Neuronal stem cell (in vitro differentiated cells): Measurements from ENCODE around the gene MAGIX.

Experiments
- DNase-seq: peaks from one replicate; pipeline ENCODE4 v3.0.0-alpha.2; 2013; ENCODE audit warnings: low spot score
- H2AFZ ChIP-seq: one replicate; pipeline ENCODE4 v1.6.1; 2013; ENCODE audit warnings: mild to moderate bottlenecking, low read length, inconsistent platforms
- H2AK5ac ChIP-seq: 2 replicates; pipeline ENCODE4 v1.6.1; 2013; ENCODE audit warnings: low read depth, mild to moderate bottlenecking, inconsistent platforms, low read length, moderate library complexity, mixed read lengths
- H2BK120ac ChIP-seq: 2 replicates; pipeline ENCODE4 v1.6.1; 2013; ENCODE audit warnings: low read depth, mild to moderate bottlenecking, inconsistent platforms, low read length, moderate library complexity, mixed read lengths
- H2BK12ac ChIP-seq: one replicate; pipeline ENCODE4 v1.6.1; 2013; ENCODE audit warnings: low read length, inconsistent platforms
- H2BK15ac ChIP-seq: 2 replicates; pipeline ENCODE4 v1.6.1; 2013; ENCODE audit warnings: mild to moderate bottlenecking, low read length, inconsistent platforms, mixed read lengths
- H2BK5ac ChIP-seq: one replicate; pipeline ENCODE4 v1.6.1; 2013; ENCODE audit warnings: inconsistent platforms, mild to moderate bottlenecking, low read length, moderate library complexity
- H3K14ac ChIP-seq: one replicate; pipeline ENCODE4 v1.6.1; 2013; ENCODE audit warnings: low read length, inconsistent platforms
- H3K18ac ChIP-seq: 2 replicates; pipeline ENCODE4 v1.6.1; 2013; ENCODE audit warnings: low read length, inconsistent platforms
- H3K23ac ChIP-seq: 2 replicates; pipeline ENCODE4 v1.6.1; 2013; ENCODE audit warnings: low read depth, mild to moderate bottlenecking, mixed read lengths, low read length, inconsistent platforms; ENCODE audit not compliant: poor library complexity
- H3K27ac ChIP-seq: replicated peaks from 3 replicates; pipeline ENCODE4 v1.5.1; 2013; ENCODE audit warnings: low read length, inconsistent platforms
- H3K27me3 ChIP-seq, 3 experiments: 2 replicates each; pipeline ENCODE4 v1.6.1; 2013; ENCODE audit warnings: low read length in 3 of 3, mild to moderate bottlenecking in 2 of 3, inconsistent platforms in 1 of 3, low read depth in 1 of 3, mixed read lengths in 1 of 3, moderate library complexity in 1 of 3; ENCODE audit not compliant: control insufficient read depth in 3 of 3, insufficient read depth in 3 of 3
- H3K36me3 ChIP-seq, 2 donors: replicated peaks in 1 of 2; 2 replicates each; pipeline ENCODE4 v1.6.1; 2013; ENCODE audit warnings: low read length in 2 of 2; ENCODE audit not compliant: control insufficient read depth in 2 of 2, insufficient read depth in 2 of 2
- H3K4ac ChIP-seq: 2 replicates; pipeline ENCODE4 v1.6.1; 2013; ENCODE audit warnings: inconsistent platforms, mild to moderate bottlenecking, low read length, moderate library complexity
- H3K4me1 ChIP-seq, 2 donors: 1 replicate in 1 of 2; 2 replicates in 1 of 2; pipeline ENCODE4 v1.6.1; 2013; ENCODE audit warnings: low read length in 2 of 2, low read depth in 1 of 2; ENCODE audit not compliant: control insufficient read depth in 2 of 2, insufficient read depth in 1 of 2
- H3K4me2 ChIP-seq: one replicate; pipeline ENCODE4 v1.6.1; 2013; ENCODE audit warnings: mild to moderate bottlenecking, low read length, inconsistent platforms; ENCODE audit not compliant: insufficient read depth, poor library complexity, severe bottlenecking
- H3K4me3 ChIP-seq, 2 donors: 2 replicates each; pipeline ENCODE4 v1.5.1; 2013; ENCODE audit warnings: low read length in 2 of 2, mild to moderate bottlenecking in 2 of 2, inconsistent platforms in 1 of 2, moderate library complexity in 1 of 2
- H3K79me1 ChIP-seq: one replicate; pipeline ENCODE4 v1.6.1; 2013; ENCODE audit warnings: low read depth, mild to moderate bottlenecking, inconsistent platforms, low read length, moderate library complexity
- H3K9ac ChIP-seq: one replicate; pipeline ENCODE4 v1.6.1; 2013; ENCODE audit warnings: mild to moderate bottlenecking, low read depth, low read length, inconsistent platforms; ENCODE audit not compliant: poor library complexity
- H3K9me3 ChIP-seq, 2 donors: replicated peaks in 1 of 2; 2 replicates each; pipeline versions ENCODE3 to v1.6.1; 2013; ENCODE audit warnings: low read length in 2 of 2, mild to moderate bottlenecking in 2 of 2, inconsistent platforms in 1 of 2, low read depth in 1 of 2, mixed read lengths in 1 of 2, moderate library complexity in 1 of 2; ENCODE audit not compliant: control insufficient read depth in 2 of 2, insufficient read depth in 1 of 2
- H4K8ac ChIP-seq: one replicate; pipeline ENCODE4 v1.6.1; 2013; ENCODE audit warnings: low read depth, mild to moderate bottlenecking, inconsistent platforms, low read length, moderate library complexity
- H4K91ac ChIP-seq: one replicate; pipeline ENCODE4 v1.6.1; 2013; ENCODE audit warnings: low read length, low read depth, mild to moderate bottlenecking, inconsistent platforms; ENCODE audit not compliant: poor library complexity
- WGBS, 2 donors: extraction: QIAGEN DNeasy Blood & Tissue Kit; methylation state at CpG; one replicate each; pipeline ENCODE4 v1.1.7; 2013; ENCODE audit warnings: missing lambda C conversion rate in 2 of 2, mixed read lengths in 1 of 2; ENCODE audit not compliant: insufficient read length in 2 of 2, insufficient replicate concordance in 1 of 2; ENCODE audit errors: extremely low coverage in 2 of 2; 5-methylcytosine and 5-hydroxymethylcytosine counted together

Gene MAGIX

DNA sequence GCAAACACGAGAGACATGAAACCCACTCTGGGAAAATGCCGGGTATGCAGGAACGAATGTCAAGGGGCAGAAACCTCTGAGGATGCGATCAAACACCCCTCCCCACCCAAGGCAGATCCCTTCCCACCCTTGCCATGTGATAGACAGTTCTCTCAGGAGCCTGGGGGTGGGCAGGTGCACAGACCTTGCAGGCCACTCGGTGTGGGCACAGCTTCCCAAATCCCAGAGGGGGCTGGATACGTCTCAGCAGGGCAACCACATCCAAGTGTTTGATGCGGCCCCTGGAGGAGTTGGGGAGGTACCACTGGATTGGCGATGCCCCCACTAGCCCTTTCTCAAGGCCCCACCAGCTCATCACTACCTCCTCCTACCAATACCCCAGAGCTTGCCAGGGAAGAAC lies 47.8 kb downstream of the MAGIX start:
- peaks cover 0 to 13% (median 0%) of the 10 kb centered on the region in 3 experiments for H3K27me3 ChIP-seq
- H2BK5ac ChIP-seq = no peak overlapping the region
- H3K18ac ChIP-seq = no peak overlapping the region
- no peak overlapping the region for H3K27ac ChIP-seq
- no CpG with 5 or more reads among the region's 8 CpGs for WGBS, 2 donors
- H3K4ac ChIP-seq = no peak overlapping the region
- H3K4me1 ChIP-seq = no peaks in the 10 kb centered on the region
- no peak overlapping the region for H3K4me3 ChIP-seq
- H3K14ac ChIP-seq = no peak overlapping the region
- H3K36me3 ChIP-seq = no peaks in the 10 kb centered on the region
- H2BK120ac ChIP-seq = no peak overlapping the region
- no peak overlapping the region for H2AK5ac ChIP-seq
- no peak overlapping the region for H4K8ac ChIP-seq
- H4K91ac ChIP-seq = no peak overlapping the region
- no peak overlapping the region for H3K4me2 ChIP-seq
- DNase-seq = no peak
- no peak overlapping the region for H2BK12ac ChIP-seq
- no peak overlapping the region for H3K9ac ChIP-seq
- H2AFZ ChIP-seq = no peak overlapping the region
- H2BK15ac ChIP-seq = no peak overlapping the region
- H3K9me3 ChIP-seq = no peaks in the 10 kb centered on the region
- H3K79me1 ChIP-seq = no peaks in the 10 kb centered on the region
- H3K23ac ChIP-seq = no peak overlapping the region

DNA sequence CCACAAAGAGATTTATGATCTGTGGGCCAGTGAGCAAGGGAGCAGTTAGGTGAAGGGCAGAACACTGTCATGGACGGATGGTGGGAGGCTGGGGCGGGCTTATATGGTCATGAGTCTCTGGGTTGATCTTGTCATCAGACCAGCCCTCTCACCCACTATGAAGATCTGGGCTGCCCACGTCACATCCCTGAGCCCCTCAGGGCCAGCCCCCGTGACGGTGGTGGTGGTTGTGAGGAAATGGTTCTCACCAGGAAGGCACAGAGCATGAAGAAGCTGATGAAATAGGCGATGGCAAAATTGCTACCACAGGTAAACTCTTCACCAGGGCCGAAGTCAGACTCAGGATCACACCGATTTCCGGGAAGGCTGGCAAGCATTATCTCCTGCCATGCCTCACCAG lies 48.5 kb downstream of the MAGIX start:
- H2BK12ac ChIP-seq = no peak overlapping the region
- no peak for DNase-seq
- no peak overlapping the region for H3K4me3 ChIP-seq
- H3K18ac ChIP-seq = no peak overlapping the region
- no peaks in the 10 kb centered on the region for H3K4me1 ChIP-seq
- H3K9me3 ChIP-seq = no peaks in the 10 kb centered on the region
- no peak overlapping the region for H4K8ac ChIP-seq
- H4K91ac ChIP-seq = no peak overlapping the region
- H3K79me1 ChIP-seq = no peaks in the 10 kb centered on the region
- H2AK5ac ChIP-seq = no peak overlapping the region
- no peak overlapping the region for H3K4me2 ChIP-seq
- H3K23ac ChIP-seq = no peak overlapping the region
- H3K14ac ChIP-seq = no peak overlapping the region
- peaks cover 0 to 12% (median 0%) of the 10 kb centered on the region in 3 experiments for H3K27me3 ChIP-seq
- WGBS, 2 donors = no CpG with 5 or more reads among the region's 9 CpGs
- no peak overlapping the region for H2BK120ac ChIP-seq
- H3K36me3 ChIP-seq = no peaks in the 10 kb centered on the region
- H3K27ac ChIP-seq = no peak overlapping the region
- H2BK15ac ChIP-seq = no peak overlapping the region
- H3K4ac ChIP-seq = no peak overlapping the region
- H2BK5ac ChIP-seq = no peak overlapping the region
- H3K9ac ChIP-seq = no peak overlapping the region
- no peak overlapping the region for H2AFZ ChIP-seq

DNA sequence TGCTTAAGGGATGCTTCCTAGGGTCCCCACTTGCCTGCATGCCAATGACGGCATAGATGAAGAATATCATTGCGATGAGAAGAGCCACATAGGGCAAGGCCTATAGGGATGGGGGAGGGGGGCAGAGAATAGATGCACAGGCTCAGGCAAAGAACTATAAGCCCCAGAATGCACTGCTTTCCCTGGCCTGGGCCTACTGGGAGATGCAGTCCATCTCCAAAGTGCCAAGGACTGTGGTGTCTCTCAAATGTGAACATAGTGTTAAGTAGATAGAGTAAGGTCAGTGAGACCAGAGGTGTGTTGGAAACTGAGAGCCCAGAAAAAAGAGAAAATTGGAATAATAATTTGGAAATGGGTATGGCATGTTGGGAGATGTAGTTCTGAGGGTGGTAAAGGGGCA lies 49.7 kb downstream of the MAGIX start:
- no peak overlapping the region for H3K4me2 ChIP-seq
- no peak overlapping the region for H2BK120ac ChIP-seq
- no peak overlapping the region for H4K91ac ChIP-seq
- no peaks in the 10 kb centered on the region for H3K9me3 ChIP-seq
- H3K23ac ChIP-seq = no peak overlapping the region
- no peaks in the 10 kb centered on the region for H3K36me3 ChIP-seq
- no peaks in the 10 kb centered on the region for H3K4me1 ChIP-seq
- H3K14ac ChIP-seq = no peak overlapping the region
- no peak overlapping the region for H2AFZ ChIP-seq
- H3K79me1 ChIP-seq = no peaks in the 10 kb centered on the region
- no peak overlapping the region for H3K4me3 ChIP-seq
- no peak overlapping the region for H2BK12ac ChIP-seq
- H2AK5ac ChIP-seq = no peak overlapping the region
- no peak overlapping the region for H3K4ac ChIP-seq
- WGBS, 2 donors = no CpG with 5 or more reads among the region's 2 CpGs
- DNase-seq = no peak
- H3K27me3 ChIP-seq = peaks cover 0 to 12% (median 0%) of the 10 kb centered on the region in 3 experiments
- H2BK5ac ChIP-seq = no peak overlapping the region
- H3K9ac ChIP-seq = no peak overlapping the region
- no peak overlapping the region for H4K8ac ChIP-seq
- no peak overlapping the region for H2BK15ac ChIP-seq
- H3K18ac ChIP-seq = no peak overlapping the region
- no peak overlapping the region for H3K27ac ChIP-seq

DNA sequence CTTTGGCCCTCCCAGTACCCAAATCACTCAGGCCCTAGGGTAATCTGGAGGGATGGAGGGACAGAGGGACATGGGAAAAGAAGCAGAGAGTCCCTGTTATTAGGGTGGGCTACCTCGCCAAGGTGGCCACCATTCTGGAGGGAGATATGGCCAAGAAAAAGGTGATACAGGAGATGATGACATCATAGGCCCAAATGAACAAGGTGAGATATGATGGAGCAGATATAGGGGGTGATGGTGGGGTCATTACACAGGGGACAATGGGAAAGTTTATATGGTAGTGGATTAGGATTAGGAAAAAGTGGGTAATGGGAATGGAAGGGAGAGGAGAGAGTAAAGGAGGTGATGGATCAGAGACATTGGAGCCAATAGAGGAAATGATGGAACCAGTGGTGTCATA lies 50.3 kb downstream of the MAGIX start:
- no peak overlapping the region for H4K8ac ChIP-seq
- no peak overlapping the region for H2AFZ ChIP-seq
- peaks cover 0 to 16% (median 0%) of the 10 kb centered on the region in 3 experiments for H3K27me3 ChIP-seq
- no peaks in the 10 kb centered on the region for H3K79me1 ChIP-seq
- H3K4me2 ChIP-seq = no peak overlapping the region
- no peak overlapping the region for H2AK5ac ChIP-seq
- H2BK120ac ChIP-seq = no peak overlapping the region
- H3K9ac ChIP-seq = no peak overlapping the region
- no peaks in the 10 kb centered on the region for H3K36me3 ChIP-seq
- H3K4me3 ChIP-seq = no peak overlapping the region
- WGBS, 2 donors = no CpG with 5 or more reads among the region's 1 CpG
- no peak overlapping the region for H2BK15ac ChIP-seq
- H3K27ac ChIP-seq = no peak overlapping the region
- no peaks in the 10 kb centered on the region for H3K4me1 ChIP-seq
- H3K4ac ChIP-seq = no peak overlapping the region
- no peak for DNase-seq
- H2BK5ac ChIP-seq = no peak overlapping the region
- H3K14ac ChIP-seq = no peak overlapping the region
- H3K9me3 ChIP-seq = no peaks in the 10 kb centered on the region
- H2BK12ac ChIP-seq = no peak overlapping the region
- no peak overlapping the region for H3K23ac ChIP-seq
- no peak overlapping the region for H4K91ac ChIP-seq
- no peak overlapping the region for H3K18ac ChIP-seq
